DOHH2 (cell line): ENCODE measurements around the gene SGCE.

Experiments
- H3F3A ChIP-seq: fragments of 200-600 bp; sonication (generic), shearing (Covaris generic); 2 replicates; pipeline ENCODE4 v1.6.0; 2016; ENCODE audit warnings: antibody characterized with exemption, mild to moderate bottlenecking; ENCODE audit not compliant: control insufficient read depth, insufficient read depth
- H3K27ac ChIP-seq: fragments of 200-600 bp; sonication (generic); 2 replicates; pipeline ENCODE4 v1.5.1; 2014; ENCODE audit warnings: low read depth, mild to moderate bottlenecking, low read length, moderate library complexity
- H3K27me3 ChIP-seq: fragments of 200-600 bp; sonication (generic); 2 replicates; pipeline ENCODE4 v1.6.1; 2014; ENCODE audit warnings: mild to moderate bottlenecking, low read length, mixed read lengths; ENCODE audit not compliant: control insufficient read depth
- H3K36me3 ChIP-seq: fragments of 200-600 bp; sonication (generic); 2 replicates; pipeline ENCODE4 v1.6.1; 2014; ENCODE audit warnings: mild to moderate bottlenecking, low read length, moderate library complexity, mixed read lengths; ENCODE audit not compliant: control insufficient read depth
- H3K4me1 ChIP-seq: fragments of 200-600 bp; sonication (generic); 2 replicates; pipeline ENCODE4 v1.6.1; 2014; ENCODE audit warnings: mild to moderate bottlenecking, low read length, mixed read lengths; ENCODE audit not compliant: control insufficient read depth
- H3K4me2 ChIP-seq: fragments of 200-600 bp; sonication (generic); 2 replicates; pipeline ENCODE4 v1.6.0; 2014; ENCODE audit warnings: mild to moderate bottlenecking, low read length, moderate library complexity
- H3K4me3 ChIP-seq: fragments of 200-600 bp; sonication (generic); 2 replicates; pipeline ENCODE4 v1.5.1; 2014; ENCODE audit warnings: mild to moderate bottlenecking, low read length, mixed read lengths
- H3K79me2 ChIP-seq: fragments of 200-600 bp; sonication (generic); 2 replicates; pipeline ENCODE4 v1.6.1; 2014; ENCODE audit warnings: mild to moderate bottlenecking, low read length, mixed read lengths; ENCODE audit not compliant: control insufficient read depth
- H3K9me2 ChIP-seq: fragments of 200-600 bp; sonication (generic); replicated peaks from 2 replicates; pipeline ENCODE4 v1.6.1; 2014; ENCODE audit warnings: mild to moderate bottlenecking, low read length, mixed read lengths; ENCODE audit not compliant: control insufficient read depth
- H3K9me3 ChIP-seq: fragments of 200-600 bp; sonication (generic); 2 replicates; pipeline ENCODE4 v1.6.1; 2014; ENCODE audit warnings: antibody characterized with exemption, low read length, mixed read lengths; ENCODE audit not compliant: control insufficient read depth, insufficient read depth
- H4K20me1 ChIP-seq: fragments of 200-600 bp; sonication (generic); 2 replicates; pipeline ENCODE4 v1.6.0; 2014; ENCODE audit warnings: low read depth, mild to moderate bottlenecking, antibody characterized with exemption, low read length, moderate library complexity; ENCODE audit not compliant: control insufficient read depth, insufficient read depth
- EZH2phosphoT487 ChIP-seq: fragments of 200-600 bp; sonication (generic); IDR thresholded peaks from 2 replicates; pipeline ENCODE4 v1.6.1; 2017; ENCODE audit warnings: borderline replicate concordance, mild to moderate bottlenecking, antibody characterized with exemption, low read length, moderate library complexity, mixed read lengths
- TF ChIP-seq, protein P1 (sequence below): fragments of 200-600 bp; sonication (generic); IDR thresholded peaks from one replicate; pipeline ENCODE4 v1.5.1; 2014; ENCODE audit warnings: antibody characterized with exemption, mild to moderate bottlenecking, low read depth, low read length; ENCODE audit not compliant: poor library complexity, severe bottlenecking

SGCE gene

DNA sequence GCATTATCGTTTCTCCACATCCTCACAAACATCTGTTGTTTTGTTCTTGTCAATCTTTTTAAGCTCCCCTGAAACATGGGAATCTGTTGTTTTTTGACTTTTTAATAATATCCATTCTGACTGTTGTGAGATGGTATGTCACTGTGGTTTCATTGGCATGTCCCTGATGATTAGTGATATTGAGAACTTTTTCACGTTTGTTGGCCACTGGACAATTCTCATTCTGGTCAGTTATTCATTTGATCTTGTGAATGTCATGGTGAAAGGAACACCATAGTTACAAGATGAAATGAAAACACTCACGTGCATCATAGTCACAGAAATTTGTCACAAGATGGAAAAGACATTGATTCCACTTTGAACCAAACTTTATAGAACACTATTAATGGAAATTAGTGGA is 20.5 kb upstream of the SGCE start:
- no peaks in the 10 kb centered on the region for H3K4me1 ChIP-seq
- TF ChIP-seq, protein P1, sequence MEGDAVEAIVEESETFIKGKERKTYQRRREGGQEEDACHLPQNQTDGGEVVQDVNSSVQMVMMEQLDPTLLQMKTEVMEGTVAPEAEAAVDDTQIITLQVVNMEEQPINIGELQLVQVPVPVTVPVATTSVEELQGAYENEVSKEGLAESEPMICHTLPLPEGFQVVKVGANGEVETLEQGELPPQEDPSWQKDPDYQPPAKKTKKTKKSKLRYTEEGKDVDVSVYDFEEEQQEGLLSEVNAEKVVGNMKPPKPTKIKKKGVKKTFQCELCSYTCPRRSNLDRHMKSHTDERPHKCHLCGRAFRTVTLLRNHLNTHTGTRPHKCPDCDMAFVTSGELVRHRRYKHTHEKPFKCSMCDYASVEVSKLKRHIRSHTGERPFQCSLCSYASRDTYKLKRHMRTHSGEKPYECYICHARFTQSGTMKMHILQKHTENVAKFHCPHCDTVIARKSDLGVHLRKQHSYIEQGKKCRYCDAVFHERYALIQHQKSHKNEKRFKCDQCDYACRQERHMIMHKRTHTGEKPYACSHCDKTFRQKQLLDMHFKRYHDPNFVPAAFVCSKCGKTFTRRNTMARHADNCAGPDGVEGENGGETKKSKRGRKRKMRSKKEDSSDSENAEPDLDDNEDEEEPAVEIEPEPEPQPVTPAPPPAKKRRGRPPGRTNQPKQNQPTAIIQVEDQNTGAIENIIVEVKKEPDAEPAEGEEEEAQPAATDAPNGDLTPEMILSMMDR = no peak
- TF ChIP-seq EZH2phosphoT487 = no peak
- H3K27ac ChIP-seq = no peak overlapping the region
- no peaks in the 10 kb centered on the region for H3K9me3 ChIP-seq
- H3K36me3 ChIP-seq = no peaks in the 10 kb centered on the region
- no peaks in the 10 kb centered on the region for H3K27me3 ChIP-seq
- H4K20me1 ChIP-seq = no peaks in the 10 kb centered on the region
- no peaks in the 10 kb centered on the region for H3K79me2 ChIP-seq
- H3K9me2 ChIP-seq = no peaks in the 10 kb centered on the region
- H3F3A ChIP-seq = peaks cover 2% of the 10 kb centered on the region; the same call in 1 of the 2 replicates
- H3K4me3 ChIP-seq = no peak overlapping the region
- no peak overlapping the region for H3K4me2 ChIP-seq

DNA sequence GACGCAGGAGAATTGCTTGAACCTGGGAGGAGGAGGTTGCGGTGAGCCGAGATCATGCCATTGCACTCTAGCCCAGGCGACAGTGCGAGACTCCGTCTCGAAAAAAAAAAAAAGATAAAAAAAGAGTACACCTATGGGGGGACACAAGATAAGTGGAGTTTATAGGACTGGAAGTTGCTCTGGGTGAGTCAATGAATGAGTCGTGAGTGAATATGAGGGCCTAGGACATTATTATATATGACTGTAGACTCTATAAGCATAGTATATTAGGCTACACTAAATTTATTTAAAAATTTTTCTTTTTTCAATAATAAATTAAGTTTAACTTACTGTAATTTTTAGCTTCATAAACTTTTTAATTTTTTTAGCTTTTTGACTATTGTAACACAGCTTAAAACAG is 19.4 kb upstream of the SGCE start:
- H3F3A ChIP-seq = peaks cover 2% of the 10 kb centered on the region; the same call in 1 of the 2 replicates
- H3K27me3 ChIP-seq = no peaks in the 10 kb centered on the region
- no peak overlapping the region for H3K4me3 ChIP-seq
- no peak overlapping the region for H3K27ac ChIP-seq
- no peaks in the 10 kb centered on the region for H3K79me2 ChIP-seq
- no peak overlapping the region for H3K4me2 ChIP-seq
- no peaks in the 10 kb centered on the region for H3K9me2 ChIP-seq
- H3K36me3 ChIP-seq = no peaks in the 10 kb centered on the region
- H4K20me1 ChIP-seq = no peaks in the 10 kb centered on the region
- no peaks in the 10 kb centered on the region for H3K4me1 ChIP-seq
- TF ChIP-seq, protein P1 = no peak
- H3K9me3 ChIP-seq = no peaks in the 10 kb centered on the region

DNA sequence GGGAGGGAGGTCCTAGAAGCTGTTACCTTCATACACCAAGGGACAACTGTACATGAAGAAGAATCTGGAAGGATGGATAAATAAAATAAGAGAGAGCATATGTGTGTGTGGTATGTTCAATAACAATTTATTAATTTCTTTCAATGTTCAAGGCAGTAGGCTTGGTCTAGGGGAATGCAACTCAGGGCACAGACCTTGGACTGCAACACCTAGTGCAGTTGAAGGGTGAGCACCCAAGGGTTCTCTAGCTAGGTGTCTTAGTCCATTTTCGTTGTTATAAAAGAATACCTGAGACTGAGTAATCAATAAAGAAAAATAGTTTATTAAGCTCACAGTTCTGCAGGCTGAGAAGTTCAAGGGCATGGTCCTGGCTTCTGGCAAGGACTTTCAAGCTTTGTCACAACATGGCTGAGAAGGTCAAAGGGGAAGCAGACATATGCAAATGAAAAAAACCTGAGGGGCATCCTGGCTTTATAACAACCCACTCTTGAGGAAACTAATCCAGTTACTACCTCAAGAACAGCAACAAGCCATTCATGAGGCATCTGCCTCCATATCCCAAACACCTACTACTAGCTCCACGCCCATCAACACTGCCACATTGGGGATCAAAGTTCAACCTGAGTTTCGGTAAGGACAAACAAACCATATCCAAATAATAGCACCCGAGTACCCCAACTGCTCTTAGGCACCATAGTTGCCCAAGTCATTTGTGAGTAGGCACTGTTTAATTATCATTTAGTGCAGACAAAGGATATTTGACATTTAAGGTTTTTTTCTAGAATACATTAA is 15.7 kb upstream of the SGCE start:
- H3K36me3 ChIP-seq = peaks cover 15% of the 10 kb centered on the region
- no peak overlapping the region for H3K4me2 ChIP-seq
- peaks cover 14% of the 10 kb centered on the region for H3K79me2 ChIP-seq

More for the DNA sequence above, 15.7 kb upstream of the SGCE start:
- Histone ChIP-seq H3F3A (peaks cover 2% of the 10 kb centered on the region; the same call in 1 of the 2 replicates), H4K20me1 (no peaks in the 10 kb centered on the region), H3K4me1 (no peaks in the 10 kb centered on the region), H3K4me3 (no peak overlapping the region), H3K9me3 (no peaks in the 10 kb centered on the region), H3K27ac (no peak overlapping the region), H3K9me2 (no peaks in the 10 kb centered on the region), H3K27me3 (no peaks in the 10 kb centered on the region)
- TF ChIP-seq EZH2phosphoT487 = no peak
- TF ChIP-seq, protein P1 = no peak
